GM23248 (cell line): Measurements from ENCODE around the gene CARD11. TPM values are rescaled to one million over a fixed set of nuclear protein-coding genes. Genes with fewer than 3 reads are reported as not detected.

ENCODE experiments used
- DNase-seq: peaks from one replicate; pipeline ENCODE4 v3.0.0-alpha.2; 2015
- H2AFZ ChIP-seq: fragments of 200-600 bp; sonication (generic); 2 replicates; pipeline ENCODE4 v1.6.1; 2016; ENCODE audit warnings: antibody characterized with exemption
- H3F3A ChIP-seq: fragments of 200-600 bp; sonication (generic); 2 replicates; pipeline ENCODE4 v1.6.1; 2016; ENCODE audit warnings: mild to moderate bottlenecking, antibody characterized with exemption, mixed run types; ENCODE audit not compliant: insufficient read depth
- H3K27ac ChIP-seq: fragments of 200-600 bp; sonication (generic); 2 replicates; pipeline ENCODE4 v1.5.1; 2016; ENCODE audit warnings: mild to moderate bottlenecking
- H3K27me3 ChIP-seq: fragments of 200-600 bp; sonication (generic); replicated peaks from 2 replicates; pipeline ENCODE4 v1.6.1; 2016; ENCODE audit warnings: mild to moderate bottlenecking; ENCODE audit not compliant: insufficient read depth
- H3K36me3 ChIP-seq: fragments of 200-600 bp; sonication (generic); 2 replicates; pipeline ENCODE4 v1.6.1; 2016; ENCODE audit warnings: low read depth, mild to moderate bottlenecking
- H3K4me1 ChIP-seq: fragments of 200-600 bp; sonication (generic); 2 replicates; pipeline ENCODE4 v1.6.1; 2016; ENCODE audit warnings: mild to moderate bottlenecking; ENCODE audit not compliant: insufficient read depth
- H3K4me2 ChIP-seq: fragments of 200-600 bp; sonication (generic); one replicate; pipeline ENCODE4 v1.6.1; 2016; ENCODE audit warnings: mild to moderate bottlenecking; ENCODE audit not compliant: unreplicated experiment
- H3K4me3 ChIP-seq: fragments of 200-600 bp; sonication (generic); 2 replicates; pipeline ENCODE4 v1.5.1; 2016; ENCODE audit warnings: mild to moderate bottlenecking
- H3K79me2 ChIP-seq: fragments of 200-600 bp; sonication (generic); 2 replicates; pipeline ENCODE4 v1.6.1; 2016; ENCODE audit warnings: mild to moderate bottlenecking; ENCODE audit not compliant: insufficient read depth
- H3K9ac ChIP-seq: fragments of 200-600 bp; sonication (generic); 2 replicates; pipeline ENCODE4 v1.6.1; 2016; ENCODE audit warnings: mild to moderate bottlenecking
- H3K9me2 ChIP-seq: fragments of 200-600 bp; sonication (generic); 2 replicates; pipeline ENCODE4 v1.6.1; 2016; ENCODE audit warnings: mixed run types, mild to moderate bottlenecking, moderate library complexity; ENCODE audit not compliant: insufficient read depth
- H3K9me3 ChIP-seq: fragments of 200-600 bp; sonication (generic); one replicate; pipeline ENCODE4 v1.6.1; 2017; ENCODE audit warnings: low read depth
- H4K20me1 ChIP-seq: fragments of 200-600 bp; sonication (generic); 2 replicates; pipeline ENCODE4 v1.6.0; 2016; ENCODE audit not compliant: insufficient read depth
- EZH2 ChIP-seq: fragments of 200-600 bp; sonication (generic); IDR thresholded peaks from 2 replicates; pipeline ENCODE4 v1.6.1; 2018; ENCODE audit warnings: antibody characterized with exemption, mild to moderate bottlenecking; ENCODE audit not compliant: insufficient read depth, poor library complexity, severe bottlenecking
- EZH2phosphoT487 ChIP-seq: fragments of 200-600 bp; sonication (generic); IDR thresholded peaks from 2 replicates; pipeline ENCODE4 v1.6.1; 2018; ENCODE audit warnings: antibody characterized with exemption, moderate library complexity, mild to moderate bottlenecking, low read depth; ENCODE audit not compliant: insufficient read depth
- WGBS, 2 experiments: methylation state at CpG; one replicate each; pipeline ENCODE4 v1.1.6; 2015 to 2017; ENCODE audit warnings: low lambda C conversion rate in 2 of 2, low coverage in 1 of 2; ENCODE audit errors: missing lambda C conversion rate in 2 of 2; 5-methylcytosine and 5-hydroxymethylcytosine counted together
- in situ Hi-C: fragments of 300-500 bp; cut with MboI; formaldehyde crosslinking; loops from 2 replicates; pipeline ENCODE4 v1.15.0; 2020
- polyA plus RNA-seq: library from polyadenylated mRNA; unstranded; fragments of >200 nt; fragmentation: Nextera tagmentation; extraction: Ambion mirVana; gene quantifications from 2 replicates; pipeline ENCODE4 v1.2.1, GENCODE V29; 2016
- total RNA-seq: library from RNA; depleted of rRNA; stranded (reverse); fragments of >200 nt; shearing (Covaris generic); gene quantifications from 2 replicates; pipeline ENCODE4 v1.2.3, GENCODE V29; 2014

CARD11 gene
- total and polyA plus RNA-seq, 2 experiments from 2014 or later = not detected

- TF ChIP-seq EZH2phosphoT487 (no peak), EZH2 (no peak)
- in situ Hi-C loops = loop anchor here (25.0 kb wide), 1 partner anchor 1748 kb away; no protein-coding TSS in a partner anchor
- no peaks in the 10 kb centered on the region for H3K79me2 ChIP-seq
These were observed 179.3 kb downstream of the CARD11 start for GRCh38 chr7:2864204-2864985.

GRCh38 chr7:2863461-2864066 lies 180.1 kb downstream of the CARD11 start:
- H3K4me3 ChIP-seq = peak overlapping the region; percentile 54
- WGBS, 2 experiments = 18% methylated on average over 18 of the region's 18 CpGs

More at GRCh38 chr7:2864204-2864985, 179.3 kb downstream of the CARD11 start:
- H3K4me1 ChIP-seq = peaks cover 15% of the 10 kb centered on the region
- H3K9ac ChIP-seq = peak overlapping the region; percentile 85
- WGBS, 2 experiments = 79 to 81% methylated on average over 12 of the region's 12 CpGs
- no peaks in the 10 kb centered on the region for H3K36me3 ChIP-seq
- H3K4me3 ChIP-seq = peak overlapping the region; percentile 41; the same call in 1 of the 2 replicates
- H3K9me3 ChIP-seq = no peaks in the 10 kb centered on the region
- H3K27ac ChIP-seq = peak overlapping the region; percentile 95
- H2AFZ ChIP-seq = peak overlapping the region; percentile 93
- H3K4me2 ChIP-seq = peak overlapping the region; percentile 78
- H3F3A ChIP-seq = peaks cover 9% of the 10 kb centered on the region
- H4K20me1 ChIP-seq = no peaks in the 10 kb centered on the region
- no peaks in the 10 kb centered on the region for H3K9me2 ChIP-seq
- H3K27me3 ChIP-seq = no peaks in the 10 kb centered on the region
- peak; percentile 39 for DNase-seq

GRCh38 chr7:2862831-2863361 lies 180.8 kb downstream of the CARD11 start:
- no peaks in the 10 kb centered on the region for H3K79me2 ChIP-seq
- in situ Hi-C loops = loop anchor here (25.0 kb wide), 1 partner anchor 1749 kb away; no protein-coding TSS in a partner anchor
- H3K27me3 ChIP-seq = no peaks in the 10 kb centered on the region
- peaks cover 9% of the 10 kb centered on the region for H3F3A ChIP-seq
- no peaks in the 10 kb centered on the region for H3K9me2 ChIP-seq
- H3K27ac ChIP-seq = peak overlapping the region; percentile 95
- no peaks in the 10 kb centered on the region for H3K9me3 ChIP-seq
- H2AFZ ChIP-seq = peak overlapping the region; percentile 93
- H3K9ac ChIP-seq = peak overlapping the region; percentile 85
- no peak for TF ChIP-seq EZH2phosphoT487
- no peak for TF ChIP-seq EZH2
- no peak for DNase-seq
- H3K36me3 ChIP-seq = no peaks in the 10 kb centered on the region
- 89 to 90% methylated on average over 22 of the region's 22 CpGs for WGBS, 2 experiments
- H4K20me1 ChIP-seq = no peaks in the 10 kb centered on the region
- peak overlapping the region; percentile 66 for H3K4me2 ChIP-seq
- peaks cover 15% of the 10 kb centered on the region for H3K4me1 ChIP-seq
- peak overlapping the region; percentile 54 for H3K4me3 ChIP-seq

More at GRCh38 chr7:2863461-2864066, 180.1 kb downstream of the CARD11 start:
- Histone ChIP-seq H3K79me2 (no peaks in the 10 kb centered on the region), H3K4me2 (peak overlapping the region; percentile 78), H3K4me1 (peaks cover 15% of the 10 kb centered on the region), H2AFZ (peak overlapping the region; percentile 93), H3K36me3 (no peaks in the 10 kb centered on the region), H4K20me1 (no peaks in the 10 kb centered on the region), H3K9me3 (no peaks in the 10 kb centered on the region), H3F3A (peaks cover 9% of the 10 kb centered on the region), H3K27me3 (no peaks in the 10 kb centered on the region), H3K9ac (peak overlapping the region; percentile 85), H3K27ac (peak overlapping the region; percentile 95), H3K9me2 (no peaks in the 10 kb centered on the region)
- TF ChIP-seq EZH2 (no peak), EZH2phosphoT487 (no peak)
- in situ Hi-C loops = loop anchor here (25.0 kb wide), 1 partner anchor 1749 kb away; no protein-coding TSS in a partner anchor
- peak; percentile 97 for DNase-seq

GRCh38 chr7:2861509-2861908 lies 182.2 kb downstream of the CARD11 start:
- H4K20me1 ChIP-seq = no peaks in the 10 kb centered on the region
- no peak overlapping the region for H2AFZ ChIP-seq
- no peaks in the 10 kb centered on the region for H3K9me2 ChIP-seq
- H3K27me3 ChIP-seq = no peaks in the 10 kb centered on the region
- TF ChIP-seq EZH2phosphoT487 (no peak), EZH2 (no peak)
- no peak for DNase-seq
- H3K4me1 ChIP-seq = peaks cover 15% of the 10 kb centered on the region
- H3K79me2 ChIP-seq = no peaks in the 10 kb centered on the region
- peaks cover 9% of the 10 kb centered on the region for H3F3A ChIP-seq
- H3K36me3 ChIP-seq = no peaks in the 10 kb centered on the region
- no peaks in the 10 kb centered on the region for H3K9me3 ChIP-seq
- no peak overlapping the region for H3K4me3 ChIP-seq
- in situ Hi-C loops = loop anchor here (25.0 kb wide), 1 partner anchor 1751 kb away; no protein-coding TSS in a partner anchor
- WGBS, 2 experiments = 76 to 80% methylated on average over 4 of the region's 4 CpGs
- H3K27ac ChIP-seq = no peak overlapping the region
- H3K4me2 ChIP-seq = no peak overlapping the region
- H3K9ac ChIP-seq = no peak overlapping the region
